NCI-H2196 (cell line): ENCODE measurements around the gene THSD7B.
"Not testable (repeated sequence)": the region's sequence is repeated elsewhere in the genome, so short reads cannot be mapped to it uniquely, and the experiment has no call there.

Experiments
- DNase-seq: peaks from one replicate; lab custom pipeline; 2025; ENCODE audit not compliant: unreplicated experiment; lab: John Stamatoyannopoulos, UW

Gene THSD7B

GRCh38 chr2:137023205-137023604 lies 257.9 kb downstream of the THSD7B start:
- DNase-seq, result no peak

DNA sequence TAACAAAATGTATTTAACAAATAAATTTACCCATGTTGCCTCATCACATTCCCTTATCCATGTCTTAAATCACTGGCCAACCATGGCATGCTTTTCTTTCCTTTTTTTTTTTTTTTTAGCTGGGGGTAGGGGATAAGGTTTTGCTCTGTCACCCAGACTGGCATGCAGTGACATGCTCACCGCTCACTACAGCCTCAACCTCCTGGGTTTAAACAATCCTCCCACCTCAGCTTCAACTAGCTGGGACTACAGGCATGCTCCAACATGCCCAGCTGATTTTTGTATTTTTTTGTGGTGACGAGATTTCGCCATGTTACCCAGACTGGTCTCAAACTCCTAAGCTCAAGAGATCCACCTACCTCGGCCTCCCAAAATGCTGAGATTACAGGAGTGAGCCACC lies 266.4 kb downstream of the THSD7B start:
- no peak for DNase-seq

- no peak for DNase-seq
Observed at GRCh38 chr2:137036619-137037018, 271.3 kb downstream of the THSD7B start.

DNA sequence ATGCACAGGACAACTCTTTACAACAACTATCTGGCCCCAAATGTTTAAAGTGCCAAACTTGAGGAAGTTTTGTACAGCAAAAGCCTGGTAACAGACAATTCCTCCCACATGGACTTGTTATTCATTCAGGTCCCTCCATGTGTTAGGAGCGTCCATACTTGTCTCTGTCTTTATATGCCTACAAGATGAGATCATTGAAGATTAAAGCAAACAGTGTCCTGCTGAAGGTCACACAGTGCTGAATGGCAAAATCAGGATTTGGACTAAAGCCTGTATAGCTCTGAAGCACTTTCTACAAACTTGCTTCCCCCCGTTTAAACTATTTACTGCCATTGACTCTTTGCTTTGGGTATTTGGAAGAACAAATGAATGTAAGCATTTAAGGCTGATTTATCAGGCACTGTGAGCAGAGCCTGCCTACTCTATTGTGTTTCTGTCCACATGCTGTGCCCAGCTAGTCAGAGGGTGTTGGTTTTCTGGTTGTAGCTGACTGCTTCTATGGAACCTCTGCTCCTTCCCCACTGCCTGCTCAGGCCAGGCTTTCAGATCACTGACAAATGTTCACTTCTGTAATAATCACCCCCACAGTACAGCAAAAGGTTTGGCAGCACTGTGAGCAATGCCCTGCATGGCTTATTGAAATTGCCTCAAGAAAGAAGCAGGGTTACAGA lies 274.3 kb downstream of the THSD7B start:
- DNase-seq, result no peak

GRCh38 chr2:137047369-137047768 lies 282.0 kb downstream of the THSD7B start:
- no peak for DNase-seq

DNA sequence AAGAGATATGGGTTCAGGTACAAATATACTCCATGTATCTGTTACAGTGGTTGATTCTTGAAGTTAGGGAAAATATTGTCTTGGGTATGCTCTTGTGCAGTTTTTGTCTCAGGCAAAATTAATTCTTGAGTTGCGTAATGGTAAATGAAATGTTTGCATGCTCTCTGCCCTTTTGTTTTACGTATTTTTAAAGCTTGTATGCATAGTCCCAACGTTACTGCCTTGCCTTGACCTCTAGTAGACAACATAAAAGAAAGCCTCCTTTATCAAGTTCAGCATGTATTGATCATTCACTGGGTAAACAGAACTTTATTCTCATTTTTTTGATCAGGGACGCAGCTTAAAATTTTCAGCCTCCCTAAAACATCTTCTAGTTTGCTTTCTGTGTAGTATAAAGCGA lies 283.1 kb downstream of the THSD7B start:
- DNase-seq, result no peak

DNA sequence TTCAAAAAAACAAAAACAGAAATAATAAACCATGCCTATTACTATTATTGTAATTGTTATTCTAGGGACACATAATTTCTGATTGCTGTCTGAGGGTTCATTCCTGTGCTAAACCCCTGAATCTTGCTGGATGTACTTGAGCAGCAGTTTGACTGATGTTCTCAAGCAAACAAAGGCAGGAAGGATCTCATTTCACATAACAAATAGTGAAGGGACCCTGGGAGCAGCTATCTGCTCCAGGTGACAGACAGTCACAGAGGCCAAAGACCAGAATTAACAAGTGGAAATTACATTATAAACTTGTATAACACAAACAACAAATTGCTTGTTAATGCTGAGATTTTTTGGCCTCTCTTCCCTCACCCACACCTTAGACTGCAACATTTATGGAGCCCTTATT lies 284.2 kb downstream of the THSD7B start:
- DNase-seq, result no peak

GRCh38 chr2:137050949-137051348 lies 285.6 kb downstream of the THSD7B start:
- no peak for DNase-seq

- no peak for DNase-seq
Observed at GRCh38 chr2:137051778-137052398, 286.5 kb downstream of the THSD7B start.

DNA sequence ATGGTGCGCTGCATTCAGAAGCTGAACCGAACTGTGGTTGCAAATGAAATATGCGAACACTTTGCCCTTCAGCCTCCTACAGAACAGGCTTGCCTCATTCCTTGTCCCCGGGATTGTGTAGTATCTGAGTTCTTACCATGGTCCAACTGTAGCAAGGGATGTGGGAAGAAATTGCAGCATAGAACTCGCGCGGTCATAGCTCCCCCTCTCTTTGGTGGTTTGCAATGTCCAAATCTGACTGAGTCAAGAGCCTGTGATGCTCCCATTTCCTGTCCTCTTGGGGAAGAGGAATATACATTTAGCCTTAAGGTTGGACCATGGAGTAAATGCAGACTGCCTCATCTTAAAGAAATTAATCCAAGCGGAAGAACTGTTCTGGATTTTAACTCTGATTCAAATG lies 291.4 kb downstream of the THSD7B start:
- DNase-seq, result no peak

DNA sequence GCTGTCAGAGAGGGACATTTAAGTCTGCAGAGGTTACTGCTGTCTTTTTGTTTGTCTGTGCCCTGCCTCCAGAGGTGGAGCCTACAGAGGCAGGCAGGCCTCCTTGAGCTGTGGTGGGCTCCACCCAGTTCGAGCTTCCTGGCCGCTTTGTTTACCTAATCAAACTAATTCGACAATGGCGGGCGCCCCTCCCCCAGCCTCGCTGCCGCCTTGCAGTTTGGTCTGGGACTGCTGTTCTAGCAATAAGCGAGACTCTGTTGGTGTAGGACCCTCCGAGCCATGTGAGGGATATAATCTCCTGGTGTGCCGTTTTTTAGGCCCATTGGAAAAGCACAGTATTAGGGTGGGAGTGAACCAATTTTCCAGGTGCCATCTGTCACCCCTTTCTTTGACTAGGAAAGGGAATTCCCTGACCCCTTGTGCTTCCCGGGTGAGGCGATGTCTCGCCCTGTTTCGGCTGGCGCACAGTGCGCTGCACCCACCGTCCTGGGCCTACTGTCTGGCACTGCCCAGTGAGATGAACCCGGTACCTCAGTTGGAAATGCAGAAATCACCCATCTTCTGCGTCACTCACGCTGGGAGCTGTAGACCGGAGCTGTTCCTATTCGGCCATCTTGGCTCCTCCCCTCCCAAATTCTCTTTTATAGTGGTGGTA lies 310.9 kb downstream of the THSD7B start:
- DNase-seq, result not testable (repeated sequence)

DNA sequence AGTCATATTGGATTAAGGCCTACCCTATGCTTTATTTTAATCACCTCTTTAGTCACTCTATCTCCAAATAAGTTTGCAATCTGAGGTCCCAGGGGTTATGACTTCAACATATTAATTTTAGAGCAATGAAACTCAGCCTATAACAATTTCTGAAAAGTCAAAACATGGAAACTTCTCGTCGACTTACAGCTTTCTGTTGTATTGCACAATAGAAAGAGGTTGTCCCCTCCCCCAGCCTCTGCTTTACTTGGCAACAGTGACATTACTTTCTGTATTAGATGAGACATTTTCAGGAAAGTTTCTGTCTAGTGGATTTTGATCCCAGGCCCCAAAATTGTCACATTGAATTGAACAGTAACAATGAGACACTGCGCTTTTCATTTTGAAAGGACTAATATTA lies 326.4 kb downstream of the THSD7B start:
- DNase-seq, result no peak

- DNase-seq, result no peak
Observed at GRCh38 chr2:137093116-137093515, 327.8 kb downstream of the THSD7B start.

GRCh38 chr2:137096187-137096586 lies 330.8 kb downstream of the THSD7B start:
- DNase-seq, result no peak

GRCh38 chr2:137096693-137097092 lies 331.3 kb downstream of the THSD7B start:
- DNase-seq, result no peak

DNA sequence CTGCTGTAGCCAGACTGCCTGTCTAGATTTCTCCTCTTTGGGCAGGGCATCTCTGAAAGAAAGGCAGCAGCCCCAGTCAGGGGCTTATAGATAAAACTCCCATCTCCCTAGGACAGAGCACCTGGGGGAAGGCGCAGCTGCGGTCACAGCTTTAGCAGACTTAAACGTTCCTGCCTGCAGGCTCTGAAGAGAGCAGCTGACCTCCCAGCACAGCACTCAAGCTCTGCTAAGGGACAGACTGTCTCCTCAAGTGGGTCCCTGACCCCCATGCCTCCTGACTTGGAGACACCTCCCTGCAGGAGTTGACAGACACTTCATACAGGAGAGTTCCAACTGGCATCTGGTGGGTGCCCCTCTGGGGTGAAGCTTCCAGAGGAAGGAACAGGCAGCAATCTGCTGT lies 336.5 kb downstream of the THSD7B start:
- not testable (repeated sequence) for DNase-seq

DNA sequence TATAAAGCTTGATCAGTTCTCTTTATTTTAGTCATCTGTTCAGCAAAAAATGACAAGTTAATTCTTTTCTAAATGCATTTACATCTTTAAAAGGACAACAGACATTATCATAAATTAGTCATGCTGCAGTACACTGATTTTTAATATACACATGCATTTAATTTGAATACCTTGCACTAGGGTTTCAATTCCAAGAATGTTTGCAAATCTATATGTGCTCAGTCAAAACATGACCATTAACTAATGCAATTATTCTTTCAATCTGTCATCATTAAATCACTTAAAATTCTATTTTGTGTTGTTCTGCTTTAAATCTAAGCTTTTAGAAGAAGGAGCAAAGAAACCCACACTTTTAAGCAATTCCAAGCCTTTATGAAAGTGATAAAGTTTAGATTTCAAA lies 342.6 kb downstream of the THSD7B start:
- no peak for DNase-seq

DNA sequence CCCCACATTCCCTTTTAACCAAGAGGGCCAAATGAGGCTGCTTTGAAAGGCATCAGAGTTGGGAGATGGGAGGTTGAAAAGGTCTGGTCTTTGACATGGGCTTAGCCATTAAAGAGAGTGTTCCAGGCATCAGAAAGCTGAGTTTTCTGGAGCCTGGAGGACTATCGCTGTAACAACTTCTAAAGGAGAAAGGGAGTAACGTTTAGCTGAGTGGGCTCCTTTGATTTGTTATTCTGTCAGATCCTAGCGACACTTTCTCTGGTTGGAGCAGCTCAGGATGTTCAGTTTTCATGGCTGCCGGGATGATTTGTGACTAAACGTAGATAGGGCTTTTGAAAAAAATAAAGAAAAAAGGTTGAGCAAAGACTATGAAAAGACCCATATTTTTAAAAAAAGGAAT lies 346.6 kb downstream of the THSD7B start:
- no peak for DNase-seq

DNA sequence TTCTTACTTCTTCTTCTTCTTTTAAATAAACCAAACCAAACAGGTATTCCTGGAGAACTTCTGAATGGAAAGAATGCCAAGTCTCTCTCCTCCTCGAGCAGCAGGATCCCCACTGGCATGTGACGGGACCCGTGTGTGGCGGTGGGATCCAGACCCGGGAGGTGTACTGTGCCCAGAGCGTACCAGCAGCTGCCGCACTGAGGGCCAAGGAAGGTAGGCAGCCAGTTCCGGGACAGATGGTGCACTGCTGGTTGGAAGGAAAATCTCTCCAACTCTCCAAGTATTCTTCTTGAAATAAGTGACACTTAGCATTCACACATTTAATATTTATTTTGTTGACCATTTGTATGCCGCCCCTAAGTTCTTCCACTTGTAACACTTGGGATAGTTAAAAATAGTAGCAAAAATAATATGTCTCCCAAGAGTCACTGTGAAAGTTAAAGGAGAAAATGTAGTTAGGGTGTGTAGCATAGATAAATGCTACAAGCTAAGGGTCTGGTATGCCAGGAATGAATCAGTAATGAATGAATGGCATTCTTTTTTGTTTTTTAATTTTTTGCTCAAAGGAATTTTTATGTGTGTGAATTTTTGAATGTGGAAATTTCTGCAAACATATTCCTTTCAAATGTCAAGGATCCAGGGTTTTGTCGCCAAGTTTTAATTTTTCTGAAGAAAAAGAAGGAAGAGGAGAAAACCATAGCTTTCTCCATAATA lies 349.9 kb downstream of the THSD7B start:
- DNase-seq, result no peak

DNA sequence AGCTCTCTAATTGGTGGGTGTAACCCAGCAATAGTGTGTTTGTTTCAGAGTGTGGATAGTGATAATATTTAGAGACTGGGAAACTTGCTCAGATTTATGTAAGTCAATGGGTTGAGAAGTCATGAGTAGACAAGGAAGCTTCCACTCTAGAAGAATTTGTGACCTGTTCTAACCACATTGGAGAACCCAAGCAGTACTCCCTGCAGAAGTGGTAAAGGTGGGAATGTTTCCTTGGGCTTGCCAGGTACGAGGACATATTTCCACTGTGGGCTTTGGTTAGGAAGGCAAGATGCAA lies 350.4 kb downstream of the THSD7B start:
- no peak for DNase-seq

- no peak for DNase-seq
Observed at GRCh38 chr2:137117385-137117784, 352.0 kb downstream of the THSD7B start.

DNA sequence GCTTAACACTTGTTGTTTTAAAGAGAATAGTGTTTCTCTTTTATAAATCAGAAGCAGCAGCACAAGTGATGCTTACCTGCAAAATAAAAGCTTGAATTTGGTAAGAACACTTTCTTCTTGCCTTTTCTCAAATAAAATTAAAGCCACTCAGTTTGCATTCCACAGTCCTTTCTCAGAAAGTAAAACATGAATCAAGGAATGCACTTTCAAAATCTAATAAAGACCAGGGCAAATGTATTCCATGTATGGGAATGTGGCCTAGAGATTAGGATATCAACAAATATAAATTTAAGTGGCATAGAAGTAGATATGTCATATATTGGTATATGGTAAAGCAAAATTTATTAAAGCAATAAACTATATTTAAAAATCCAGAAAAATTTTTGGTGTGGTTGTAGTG lies 352.8 kb downstream of the THSD7B start:
- DNase-seq, result no peak
